H1 (cell line): ENCODE results near the gene LAMP1. TPM values are rescaled to one million over a fixed set of nuclear protein-coding genes. Genes with fewer than 3 reads are reported as not detected.

Experiments
- CTCF ChIA-PET: fragments of 300-600 bp; sonication (Branson Sonifier 250); formaldehyde crosslinking; loops from one replicate; lab custom pipeline; 2021; ENCODE audit not compliant: partially characterized antibody; lab: Charles Lee
- POLR2A ChIA-PET: fragments of 300-600 bp; sonication (Branson Sonifier 250); formaldehyde crosslinking; loops from one replicate; lab custom pipeline; 2021; ENCODE audit warnings: inconsistent platforms; ENCODE audit not compliant: partially characterized antibody; lab: Charles Lee
- DNase-seq, 2 experiments: peaks; one replicate each; pipeline versions ENCODE4 v3.0.0 to v3.0.0-alpha.2; 2010 to 2022; ENCODE audit warnings: low spot score in 2 of 2, low read depth in 1 of 2, mixed read lengths in 1 of 2
- FAIRE-seq: peaks from 2 replicates; lab custom pipeline; 2011; peaks lifted over from hg19 to GRCh38; lab: Jason Lieb, UNC
- H2AFZ ChIP-seq: 2 replicates; pipeline ENCODE4 v1.8.1; 2012; ENCODE audit warnings: low read length, inconsistent platforms
- H2AK5ac ChIP-seq: 2 replicates; pipeline ENCODE4 v1.6.1; 2013; ENCODE audit warnings: low read depth, low read length
- H2BK120ac ChIP-seq: replicated peaks from 2 replicates; pipeline ENCODE3; 2013; ENCODE audit warnings: low read depth, low read length, inconsistent platforms
- H2BK12ac ChIP-seq: 2 replicates; pipeline ENCODE4 v1.6.1; 2013; ENCODE audit warnings: low read depth, low read length
- H2BK15ac ChIP-seq: 2 replicates; pipeline ENCODE4 v1.6.1; 2013; ENCODE audit warnings: low read length
- H2BK20ac ChIP-seq: 2 replicates; pipeline ENCODE4 v1.6.1; 2013; ENCODE audit warnings: low read length
- H2BK5ac ChIP-seq: 2 replicates; pipeline ENCODE4 v1.6.1; 2013; ENCODE audit warnings: low read depth, low read length
- H3K14ac ChIP-seq: 2 replicates; pipeline ENCODE4 v1.6.1; 2013; ENCODE audit warnings: inconsistent platforms; ENCODE audit not compliant: insufficient read length
- H3K18ac ChIP-seq: 2 replicates; pipeline ENCODE4 v1.6.1; 2013; ENCODE audit warnings: low read length; ENCODE audit errors: extremely low read depth
- H3K23ac ChIP-seq: 2 replicates; pipeline ENCODE4 v1.6.1; 2013; ENCODE audit warnings: inconsistent platforms; ENCODE audit not compliant: insufficient read length
- H3K23me2 ChIP-seq: 2 replicates; pipeline ENCODE4 v1.6.1; 2013; ENCODE audit warnings: low read depth, low read length
- H3K27ac ChIP-seq: 2 replicates; pipeline ENCODE4 v1.6.1; 2011; ENCODE audit warnings: low read depth, low read length, inconsistent platforms
- H3K27me3 ChIP-seq, 4 experiments: replicated peaks in 1 of 4; 1 replicate in 1 of 4; 2 replicates in 3 of 4; pipeline versions ENCODE4 v1.6.1 to v1.8.1; 2011 to 2013; ENCODE audit warnings: low read length in 3 of 4, mild to moderate bottlenecking in 3 of 4, inconsistent platforms in 2 of 4, mixed read lengths in 2 of 4, moderate library complexity in 1 of 4; ENCODE audit not compliant: control insufficient read depth in 3 of 4, insufficient read depth in 3 of 4; ENCODE audit errors: extremely low read depth in 1 of 4
- H3K36me3 ChIP-seq, 4 experiments: 2 replicates each; pipeline versions ENCODE4 v1.6.1 to v1.8.1; 2011 to 2013; ENCODE audit warnings: mild to moderate bottlenecking in 4 of 4, low read length in 3 of 4, moderate library complexity in 2 of 4, control low read depth in 1 of 4, inconsistent platforms in 1 of 4; ENCODE audit not compliant: insufficient read depth in 4 of 4, control insufficient read depth in 2 of 4
- H3K4ac ChIP-seq: replicated peaks from 2 replicates; pipeline ENCODE3; 2013; ENCODE audit warnings: low read length, low read depth, mixed read lengths, inconsistent platforms; ENCODE audit not compliant: insufficient read length
- H3K4me1 ChIP-seq, 4 experiments: replicated peaks in 1 of 4; 1 replicate in 1 of 4; 2 replicates in 3 of 4; pipeline versions ENCODE4 v1.6.1 to v1.8.1; 2011 to 2013; ENCODE audit warnings: low read length in 3 of 4, inconsistent platforms in 2 of 4, mixed read lengths in 1 of 4; ENCODE audit not compliant: insufficient read depth in 4 of 4, control insufficient read depth in 3 of 4
- H3K4me2 ChIP-seq, 2 experiments: 2 replicates each; pipeline versions ENCODE4 v1.6.1 to v1.8.1; 2011 to 2013; ENCODE audit warnings: low read depth in 2 of 2, low read length in 2 of 2, control low read depth in 1 of 2, inconsistent platforms in 1 of 2, mild to moderate bottlenecking in 1 of 2; ENCODE audit not compliant: insufficient read depth in 1 of 2
- H3K4me3 ChIP-seq, 4 experiments: fragments of 200-600, 300-600 bp in 1 of 4; sonication (generic), shearing (Covaris generic), sonication (Bioruptor Twin) in 1 of 4; 2 replicates each; pipeline versions ENCODE4 v1.5.1 to v1.8.1; 2011 to 2016; ENCODE audit warnings: low read length in 4 of 4, low read depth in 3 of 4, control low read depth in 2 of 4, inconsistent platforms in 2 of 4, mild to moderate bottlenecking in 2 of 4, mixed read lengths in 1 of 4, moderate library complexity in 1 of 4; ENCODE audit not compliant: insufficient read depth in 2 of 4; ENCODE audit errors: extremely low read depth in 1 of 4
- H3K56ac ChIP-seq: replicated peaks from 2 replicates; pipeline ENCODE3; 2013; ENCODE audit warnings: low read depth, mild to moderate bottlenecking, mixed read lengths, low read length, inconsistent platforms; ENCODE audit not compliant: insufficient read length
- H3K79me1 ChIP-seq: 2 replicates; pipeline ENCODE4 v1.6.1; 2013; ENCODE audit warnings: low read depth, low read length, control low read depth
- H3K79me2 ChIP-seq, 2 experiments: 2 replicates each; pipeline versions ENCODE4 v1.6.1 to v1.8.1; 2012 to 2013; ENCODE audit warnings: low read length in 2 of 2, mild to moderate bottlenecking in 2 of 2, inconsistent platforms in 1 of 2; ENCODE audit not compliant: insufficient read depth in 2 of 2, control insufficient read depth in 1 of 2
- H3K9ac ChIP-seq, 4 experiments: replicated peaks in 1 of 4; 1 replicate in 1 of 4; 2 replicates in 3 of 4; pipeline versions ENCODE4 v1.6.1 to v1.8.1; 2011 to 2013; ENCODE audit warnings: low read depth in 3 of 4, low read length in 3 of 4, control low read depth in 2 of 4, mild to moderate bottlenecking in 2 of 4, moderate library complexity in 2 of 4, inconsistent platforms in 1 of 4; ENCODE audit errors: extremely low read depth in 1 of 4
- H3K9me3 ChIP-seq, 2 experiments: 2 replicates each; pipeline versions ENCODE4 v1.6.1 to v1.8.1; 2012 to 2013; ENCODE audit warnings: mild to moderate bottlenecking in 2 of 2, moderate library complexity in 2 of 2, control low read depth in 1 of 2, inconsistent platforms in 1 of 2, low read depth in 1 of 2, low read length in 1 of 2, mixed read lengths in 1 of 2; ENCODE audit not compliant: insufficient read depth in 2 of 2
- H4K20me1 ChIP-seq, 2 experiments: replicated peaks in 1 of 2; 2 replicates each; pipeline versions ENCODE3 to v1.8.1; 2011 to 2013; ENCODE audit warnings: inconsistent platforms in 2 of 2, low read length in 2 of 2, mild to moderate bottlenecking in 1 of 2; ENCODE audit not compliant: insufficient read depth in 2 of 2, control insufficient read depth in 1 of 2
- H4K5ac ChIP-seq: 2 replicates; pipeline ENCODE4 v1.6.1; 2013; ENCODE audit warnings: low read length, low read depth, mixed read lengths, inconsistent platforms; ENCODE audit not compliant: insufficient read length
- H4K8ac ChIP-seq: 2 replicates; pipeline ENCODE4 v1.8.0; 2013; ENCODE audit warnings: mild to moderate bottlenecking, moderate library complexity, low read length, inconsistent platforms; ENCODE audit not compliant: insufficient read depth; ENCODE audit errors: extremely low read depth
- H4K91ac ChIP-seq: replicated peaks from 2 replicates; pipeline ENCODE3; 2013; ENCODE audit warnings: low read length, mixed read lengths, inconsistent platforms; ENCODE audit not compliant: insufficient read length
- BACH1 ChIP-seq: IDR thresholded peaks from 2 replicates; pipeline ENCODE4 v1.6.1; 2012; ENCODE audit warnings: low read length, improper control_type of control experiment
- BCL11A ChIP-seq, 2 experiments: IDR thresholded peaks; one replicate each; pipeline ENCODE4 v1.6.1; 2011; ENCODE audit warnings: low read depth in 2 of 2, low read length in 2 of 2, mild to moderate bottlenecking in 2 of 2
- FOSL1 ChIP-seq: IDR thresholded peaks from 2 replicates; pipeline ENCODE4 v1.6.1; 2011; ENCODE audit warnings: mild to moderate bottlenecking, low read depth, low read length, moderate library complexity; ENCODE audit not compliant: insufficient read depth
- GTF2F1 ChIP-seq: IDR thresholded peaks from 2 replicates; pipeline ENCODE4 v1.6.1; 2012; ENCODE audit warnings: low read depth, low read length, improper control_type of control experiment, borderline replicate concordance
- HDAC2 ChIP-seq, 2 experiments: fragments of 300-600 bp in 1 of 2; sonication (generic) in 1 of 2; IDR thresholded peaks; 2 replicates each; pipeline ENCODE4 v1.6.1; 2011 to 2012; ENCODE audit warnings: low read depth in 2 of 2, low read length in 2 of 2, mild to moderate bottlenecking in 2 of 2, moderate library complexity in 2 of 2, borderline replicate concordance in 1 of 2, inconsistent platforms in 1 of 2
- JUN ChIP-seq: IDR thresholded peaks from 2 replicates; pipeline ENCODE4 v1.6.1; 2011; ENCODE audit warnings: low read depth, mild to moderate bottlenecking, improper control_type of control experiment, low read length
- MAFK ChIP-seq: IDR thresholded peaks from 2 replicates; pipeline ENCODE4 v1.6.1; 2012; ENCODE audit warnings: low read depth, mild to moderate bottlenecking, improper control_type of control experiment, low read length
- RXRA ChIP-seq: IDR thresholded peaks from 2 replicates; pipeline ENCODE4 v1.6.1; 2011; ENCODE audit warnings: low read depth, mild to moderate bottlenecking, low read length, moderate library complexity; ENCODE audit not compliant: insufficient read depth
- SIRT6 ChIP-seq: IDR thresholded peaks from one replicate; pipeline ENCODE4 v1.7.1; 2012; ENCODE audit warnings: low read length, inconsistent platforms
- SUZ12 ChIP-seq: fragments of 200-600 bp; sonication (generic); IDR thresholded peaks from 2 replicates; pipeline ENCODE4 v1.6.1; 2012; ENCODE audit warnings: mild to moderate bottlenecking, inconsistent platforms, low read length, moderate library complexity, mixed read lengths
- TAF1 ChIP-seq: IDR thresholded peaks from 2 replicates; pipeline ENCODE4 v1.6.1; 2011; ENCODE audit warnings: mild to moderate bottlenecking, low read depth, low read length
- TBP ChIP-seq: IDR thresholded peaks from 2 replicates; pipeline ENCODE4 v1.6.1; 2011; ENCODE audit warnings: low read depth, low read length, improper control_type of control experiment
- ZNF274 ChIP-seq: IDR thresholded peaks from 2 replicates; pipeline ENCODE4 v1.7.0; 2012; ENCODE audit warnings: low read length, borderline replicate concordance; ENCODE audit errors: extremely low read depth
- WGBS, 2 experiments: shearing (Covaris generic) in 1 of 2; methylation state at CpG; one replicate each; pipeline versions ENCODE4 v1.1.6 to v1.1.7; 2013 to 2015; ENCODE audit warnings: low lambda C conversion rate in 2 of 2, mixed read lengths in 2 of 2, inconsistent platforms in 1 of 2, low coverage in 1 of 2, missing lambda C conversion rate in 1 of 2; ENCODE audit not compliant: insufficient replicate concordance in 2 of 2, insufficient coverage in 1 of 2, insufficient read length in 1 of 2; ENCODE audit errors: extremely low coverage in 1 of 2, missing lambda C conversion rate in 1 of 2; 5-methylcytosine and 5-hydroxymethylcytosine counted together
- polyA plus RNA-seq, 7 experiments: library from polyadenylated mRNA; depleted of rRNA in 3 of 7; stranded (reverse) in 5 of 7; unstranded in 2 of 7; fragments of >200 nt in 5 of 7; fragments of 200-250 nt in 2 of 7; gene quantifications; 1 replicate in 5 of 7; 2 replicates in 1 of 7; 4 replicates in 1 of 7; pipeline versions ENCODE4 v1.2.1 to v1.2.3, GENCODE V29; 2011 to 2013; ENCODE audit warnings: missing spikeins in 2 of 7, mixed read lengths in 2 of 7
- total RNA-seq: library from RNA; stranded (reverse); fragmentation: NEBNext Ultra II Directional; extraction: Animal tissue kit (Norgen Biotek cat#: 25700); gene quantifications from 2 replicates; pipeline ENCODE4 v1.2.1, GENCODE V29; 2021
- TF ChIP-seq, protein P1 (sequence below): IDR thresholded peaks from 2 replicates; pipeline ENCODE4 v1.6.1; 2011; ENCODE audit warnings: low read depth, mild to moderate bottlenecking, low read length; ENCODE audit not compliant: insufficient read depth

The LAMP1 gene
- total and polyA plus RNA-seq, 2 of the 8 experiments (the other 6 are each of a cell fraction or from before 2014, with no cell fraction given), result 97.6 to 140 TPM

DNA sequence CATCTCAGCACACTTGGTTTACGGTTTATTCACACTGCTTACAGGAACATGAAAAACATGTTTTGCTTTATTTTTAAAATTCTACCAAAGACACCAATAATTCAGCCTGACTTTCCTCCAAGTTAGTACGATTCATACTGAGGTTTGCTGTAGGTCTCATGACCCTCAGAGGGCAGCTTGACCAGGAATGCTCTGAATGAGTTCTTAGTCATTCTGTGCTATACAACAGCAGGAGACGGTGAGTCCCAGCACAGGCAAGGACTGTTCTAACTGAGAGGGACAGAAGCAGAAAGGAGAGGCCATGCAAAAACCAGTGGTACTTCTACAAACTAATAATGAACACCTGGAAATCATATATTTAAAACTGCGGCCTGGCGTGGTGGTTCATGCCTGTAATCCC lies 60.5 kb downstream of the LAMP1 start:
- Histone ChIP-seq H4K8ac (no peak overlapping the region), H3K14ac (no peak overlapping the region), H2AK5ac (no peak overlapping the region), H4K5ac (no peak overlapping the region), H3K23ac (no peak overlapping the region), H3K27me3 (no peaks in the 10 kb centered on the region), H4K20me1 (peaks cover 4 to 13% of the 10 kb centered on the region in 2 experiments), H3K4me1 (peaks cover 0 to 5% (median under 1%) of the 10 kb centered on the region in 4 experiments; a peak in 3 of 7 replicates), H3K79me1 (peaks cover 7% of the 10 kb centered on the region), H2BK20ac (no peak overlapping the region), H2AFZ (no peak overlapping the region), H4K91ac (no peak overlapping the region), H3K36me3 (peaks cover 5 to 43% (median 21%) of the 10 kb centered on the region in 4 experiments), H3K4me2 (no peak overlapping the region), H2BK120ac (no peak overlapping the region), H3K18ac (no peak overlapping the region), H2BK12ac (no peak overlapping the region), H3K9me3 (no peaks in the 10 kb centered on the region), H3K27ac (no peak overlapping the region), H3K4ac (no peak overlapping the region), H2BK15ac (no peak overlapping the region), H3K23me2 (peaks cover 2% of the 10 kb centered on the region; the same call in 1 of the 2 replicates), H3K4me3 (no peak overlapping the region), H3K9ac (no peak overlapping the region), H2BK5ac (no peak overlapping the region), H3K56ac (no peak overlapping the region), H3K79me2 (peaks cover 3 to 53% of the 10 kb centered on the region in 2 experiments)
- ChIA-PET POLR2A (interaction anchor here (0.7 to 2.4 kb wide), 7 partner anchors 8 to 408 kb away, joined by 3 to 11 read pairs (median 3); no protein-coding TSS in a partner anchor), CTCF (interaction anchor here (1.5 to 3.4 kb wide), 3 partner anchors 16 to 39 kb away, joined by 5 to 11 read pairs (median 6); no protein-coding TSS in a partner anchor)
- WGBS, 2 experiments, result 92% methylated on average over 5 of the region's 5 CpGs; no CpG with 5 or more reads in 1 of the 2 experiments
- FAIRE-seq, result no peak
- DNase-seq, result no peak
- TF ChIP-seq BCL11A (IDR thresholded peaks at IDR 0.05; ENCODE audit: low read depth in 2 of 2, low read length in 2 of 2), result no peak
- no peak for TF ChIP-seq SUZ12
- no peak for TF ChIP-seq FOSL1
- no peak for TF ChIP-seq MAFK
- TF ChIP-seq JUN, result no peak
- no peak for TF ChIP-seq TAF1
- no peak for TF ChIP-seq RXRA
- no peak for TF ChIP-seq TBP
- TF ChIP-seq BACH1, result no peak
- TF ChIP-seq HDAC2 (IDR thresholded peaks at IDR 0.05; ENCODE audit: borderline replicate concordance in 1 of 2, low read depth in 2 of 2, low read length in 2 of 2), result no peak
- TF ChIP-seq SIRT6, result no peak
- no peak for TF ChIP-seq ZNF274
- TF ChIP-seq GTF2F1, result no peak
- TF ChIP-seq, protein P1, sequence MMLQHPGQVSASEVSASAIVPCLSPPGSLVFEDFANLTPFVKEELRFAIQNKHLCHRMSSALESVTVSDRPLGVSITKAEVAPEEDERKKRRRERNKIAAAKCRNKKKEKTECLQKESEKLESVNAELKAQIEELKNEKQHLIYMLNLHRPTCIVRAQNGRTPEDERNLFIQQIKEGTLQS, result no peak
